HG03095 (cell line): ENCODE data around the gene SCN10A.

Source experiments
- ATAC-seq: cut with Tn5 transposase; IDR thresholded peaks from one replicate; pipeline ENCODE4 v1.9.1; 2021; ENCODE audit warnings: moderate library complexity; ENCODE audit not compliant: unreplicated experiment

The SCN10A gene

GRCh38 chr3:38722781-38723568, 93.0 kb downstream of the SCN10A start:
- no peak for ATAC-seq

- ATAC-seq = no peak
Measured at GRCh38 chr3:38721207-38721772, 94.7 kb downstream of the SCN10A start.

GRCh38 chr3:38720465-38720864, 95.6 kb downstream of the SCN10A start:
- no peak for ATAC-seq

GRCh38 chr3:38717355-38718240, 98.4 kb downstream of the SCN10A start:
- no peak for ATAC-seq

- no peak for ATAC-seq
Measured at GRCh38 chr3:38713121-38713520, 102.9 kb downstream of the SCN10A start.

- no peak for ATAC-seq
Measured at GRCh38 chr3:38711321-38711720, 104.7 kb downstream of the SCN10A start.

- no peak for ATAC-seq
Measured at GRCh38 chr3:38707730-38708129, 108.3 kb downstream of the SCN10A start.

- ATAC-seq = no peak
Measured at GRCh38 chr3:38706961-38707360, 109.1 kb downstream of the SCN10A start.

GRCh38 chr3:38702231-38702630, 113.8 kb downstream of the SCN10A start:
- ATAC-seq = no peak

- no peak for ATAC-seq
Measured at GRCh38 chr3:38698760-38699159, 117.3 kb downstream of the SCN10A start.

- no peak for ATAC-seq
Measured at GRCh38 chr3:38698061-38698460, 118.0 kb downstream of the SCN10A start.

GRCh38 chr3:38696034-38696433, 120.0 kb downstream of the SCN10A start:
- ATAC-seq = no peak

GRCh38 chr3:38690185-38690584, 125.8 kb downstream of the SCN10A start:
- ATAC-seq = no peak

- ATAC-seq = no peak
Measured at GRCh38 chr3:38689774-38690173, 126.2 kb downstream of the SCN10A start.

- ATAC-seq = no peak
Measured at GRCh38 chr3:38689346-38689745, 126.7 kb downstream of the SCN10A start.

GRCh38 chr3:38687321-38687720, 128.7 kb downstream of the SCN10A start:
- no peak for ATAC-seq

- no peak for ATAC-seq
Measured at GRCh38 chr3:38684546-38684945, 131.5 kb downstream of the SCN10A start.

- ATAC-seq = no peak
Measured at GRCh38 chr3:38669668-38670067, 146.3 kb downstream of the SCN10A start.

- no peak for ATAC-seq
Measured at GRCh38 chr3:38662544-38662943, 153.5 kb downstream of the SCN10A start.

- ATAC-seq = no peak
Measured at GRCh38 chr3:38658841-38659240, 157.2 kb downstream of the SCN10A start.

- ATAC-seq = no peak
Measured at GRCh38 chr3:38657369-38657768, 158.6 kb downstream of the SCN10A start.
